ENCODE results near the gene CLCA2. TPM values are rescaled to one million over a fixed set of nuclear protein-coding genes. Genes with fewer than 3 reads are reported as not detected.

CLCA2 gene
- total RNA-seq, 1 experiment from 2014 or later, result not detected

GRCh38 chr1:86449103-86449502 lies 25.1 kb downstream of the CLCA2 start:
- POLR2A ChIA-PET, result no interaction called here

DNA sequence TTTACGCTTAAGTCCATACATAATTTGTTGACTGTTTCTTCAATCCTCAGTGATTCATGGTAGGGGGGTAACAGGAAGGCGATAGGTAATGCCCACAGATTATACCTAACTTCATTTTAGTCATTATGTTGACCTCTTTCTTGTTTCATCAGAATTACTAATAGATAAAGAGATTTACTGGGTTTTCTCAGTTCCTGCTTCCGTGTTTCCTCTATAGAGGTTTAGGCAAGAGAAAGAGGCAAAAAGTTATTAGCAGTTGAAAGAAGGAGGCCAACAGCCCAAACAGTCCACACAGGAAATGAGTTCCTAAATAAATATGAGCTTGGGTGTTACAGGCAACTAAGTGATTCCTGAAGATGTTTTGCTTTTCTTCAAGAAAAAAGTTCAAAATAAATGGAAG lies 26.9 kb downstream of the CLCA2 start:
- CTCF ChIA-PET, result no interaction called here
- TF ChIP-seq TCF7L2 (IDR thresholded peaks at IDR 0.05; ENCODE audit: low read depth, low read length), result no peak
- TF ChIP-seq SIN3A (IDR thresholded peaks at IDR 0.05; ENCODE audit: borderline replicate concordance, insufficient read depth, low read depth, low read length), result no peak
- TF ChIP-seq POLR2AphosphoS5 (IDR thresholded peaks at IDR 0.05; ENCODE audit: low read depth, low read length), result no peak
- TF ChIP-seq, protein P1, sequence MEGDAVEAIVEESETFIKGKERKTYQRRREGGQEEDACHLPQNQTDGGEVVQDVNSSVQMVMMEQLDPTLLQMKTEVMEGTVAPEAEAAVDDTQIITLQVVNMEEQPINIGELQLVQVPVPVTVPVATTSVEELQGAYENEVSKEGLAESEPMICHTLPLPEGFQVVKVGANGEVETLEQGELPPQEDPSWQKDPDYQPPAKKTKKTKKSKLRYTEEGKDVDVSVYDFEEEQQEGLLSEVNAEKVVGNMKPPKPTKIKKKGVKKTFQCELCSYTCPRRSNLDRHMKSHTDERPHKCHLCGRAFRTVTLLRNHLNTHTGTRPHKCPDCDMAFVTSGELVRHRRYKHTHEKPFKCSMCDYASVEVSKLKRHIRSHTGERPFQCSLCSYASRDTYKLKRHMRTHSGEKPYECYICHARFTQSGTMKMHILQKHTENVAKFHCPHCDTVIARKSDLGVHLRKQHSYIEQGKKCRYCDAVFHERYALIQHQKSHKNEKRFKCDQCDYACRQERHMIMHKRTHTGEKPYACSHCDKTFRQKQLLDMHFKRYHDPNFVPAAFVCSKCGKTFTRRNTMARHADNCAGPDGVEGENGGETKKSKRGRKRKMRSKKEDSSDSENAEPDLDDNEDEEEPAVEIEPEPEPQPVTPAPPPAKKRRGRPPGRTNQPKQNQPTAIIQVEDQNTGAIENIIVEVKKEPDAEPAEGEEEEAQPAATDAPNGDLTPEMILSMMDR (IDR thresholded peaks at IDR 0.05), result no peak
- no peak for TF ChIP-seq REST (IDR thresholded peaks at IDR 0.05; ENCODE audit: insufficient read depth in 1 of 2, low read depth in 2 of 2, low read length in 1 of 2)

More at GRCh38 chr1:86449103-86449502, 25.1 kb downstream of the CLCA2 start:
- Histone ChIP-seq H3K9me3 (ENCODE audit: control insufficient read depth, insufficient read depth, low read depth, low read length) (no peaks in the 10 kb centered on the region), H3K27me3 (ENCODE audit: control insufficient read depth, insufficient read depth, low read length) (peaks cover 6% of the 10 kb centered on the region; the same call in 1 of the 2 replicates), H3K4me1 (ENCODE audit: control insufficient read depth, insufficient read depth, low read length) (no peaks in the 10 kb centered on the region), H3K4me3 (ENCODE audit: low read depth in 2 of 2, low read length in 2 of 2) (no peak overlapping the region), H3K36me3 (ENCODE audit: control insufficient read depth, insufficient read depth, low read length) (no peaks in the 10 kb centered on the region), H3K27ac (ENCODE audit: low read length) (no peak overlapping the region)
- in situ Hi-C loops (cut with HindIII; ENCODE audit: low pct_unique_long_range_greater_than_20kb, low sequenced_read_pairs), result no loop called here
- BruUV-seq (replicated peaks), result no TSS peak
- ATAC-seq, result no peak
- DNase-seq (ENCODE audit: low read depth, low spot score), result no peak
- CTCF ChIA-PET, result no interaction called here
- intact Hi-C loops (cut with micrococcal nuclease; ENCODE audit: unreplicated experiment), result no loop called here
- TF ChIP-seq SIN3A (IDR thresholded peaks at IDR 0.05; ENCODE audit: borderline replicate concordance, insufficient read depth, low read depth, low read length) (no peak), POLR2AphosphoS5 (IDR thresholded peaks at IDR 0.05; ENCODE audit: low read depth, low read length) (no peak), REST (IDR thresholded peaks at IDR 0.05; ENCODE audit: insufficient read depth in 1 of 2, low read depth in 2 of 2, low read length in 1 of 2) (no peak), TCF7L2 (IDR thresholded peaks at IDR 0.05; ENCODE audit: low read depth, low read length) (no peak)
- TF ChIP-seq, protein P1 (IDR thresholded peaks at IDR 0.05), result no peak

More for the DNA sequence above, 26.9 kb downstream of the CLCA2 start:
- Histone ChIP-seq H3K4me3 (ENCODE audit: low read depth in 2 of 2, low read length in 2 of 2) (no peak overlapping the region), H3K27ac (ENCODE audit: low read length) (no peak overlapping the region), H3K9me3 (ENCODE audit: control insufficient read depth, insufficient read depth, low read depth, low read length) (no peaks in the 10 kb centered on the region), H3K36me3 (ENCODE audit: control insufficient read depth, insufficient read depth, low read length) (no peaks in the 10 kb centered on the region), H3K27me3 (ENCODE audit: control insufficient read depth, insufficient read depth, low read length) (peaks cover 11% of the 10 kb centered on the region), H3K4me1 (ENCODE audit: control insufficient read depth, insufficient read depth, low read length) (no peaks in the 10 kb centered on the region)
- DNase-seq (ENCODE audit: low read depth, low spot score), result no peak
- no TSS peak for BruUV-seq (replicated peaks)
- no peak for ATAC-seq
- POLR2A ChIA-PET, result no interaction called here
- intact Hi-C loops (cut with micrococcal nuclease; ENCODE audit: unreplicated experiment), result no loop called here
- in situ Hi-C loops (cut with HindIII; ENCODE audit: low pct_unique_long_range_greater_than_20kb, low sequenced_read_pairs), result no loop called here

All from Panc1 (cell line).